ENCODE data around the gene TSC22D4. TPM values are rescaled to one million over a fixed set of nuclear protein-coding genes. Genes with fewer than 3 reads are reported as not detected.

TSC22D4 gene
- total and polyA plus RNA-seq, 9 of the 15 experiments (the other 6 are each of a cell fraction or from before 2014, with no cell fraction given) = 0.37 to 107 (median 28.7) TPM

DNA sequence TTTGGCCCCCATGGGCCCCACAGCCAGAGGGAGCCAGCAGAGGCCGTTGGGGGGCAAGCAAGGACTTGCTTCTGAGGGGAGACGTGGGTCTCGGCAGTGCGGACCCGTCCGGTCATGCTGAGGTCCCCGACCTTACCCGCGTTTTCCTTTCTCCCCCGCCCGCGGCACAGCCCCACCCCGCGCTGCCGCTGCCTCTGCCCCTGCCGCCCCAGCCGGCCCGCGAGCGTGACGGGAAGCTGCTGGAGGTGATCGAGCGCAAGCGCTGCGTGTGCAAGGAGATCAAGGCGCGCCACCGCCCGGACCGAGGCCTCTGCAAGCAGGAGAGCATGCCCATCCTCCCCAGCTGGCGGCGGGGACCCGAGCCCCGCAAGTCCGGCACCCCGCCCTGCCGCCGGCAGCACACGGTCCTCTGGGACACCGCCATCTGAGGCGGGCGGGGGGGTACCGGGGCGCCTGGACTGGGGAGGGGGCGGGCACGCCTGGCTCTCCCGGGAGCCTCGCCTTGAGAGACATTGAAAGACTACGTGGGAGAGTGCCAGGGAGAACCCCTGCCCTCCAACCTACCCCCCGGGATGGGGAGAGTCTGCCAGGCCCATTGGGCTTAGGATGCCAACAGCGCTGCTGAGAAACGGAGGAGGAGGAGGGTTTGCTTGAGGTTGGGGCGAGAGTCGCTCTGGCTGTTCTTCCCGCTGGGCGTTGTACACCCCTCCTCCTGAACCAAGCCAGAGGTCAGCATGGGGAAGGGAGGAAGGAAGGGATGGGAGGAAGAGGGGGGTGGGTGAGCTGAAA lies 14.7 kb upstream of the TSC22D4 start:
- 45% methylated on average over 25 of the region's 56 CpGs for whole genome bisulfite sequencing (ENCODE audit: insufficient coverage, low coverage, missing lambda C conversion rate)
- no TSS peak for BruUV-seq (replicated peaks)
- ATAC-seq (peak; percentile 77), FAIRE-seq (no peak), DNase-seq (ENCODE audit: extremely low read depth in 1 of 4, low spot score in 3 of 4) (peak; percentile 57 to 69 (median 62))
- Histone ChIP-seq H3K9ac (ENCODE audit: insufficient read depth in 1 of 2, low read depth in 2 of 2, low read length in 2 of 2) (peak overlapping the region; percentile 33 to 89; a peak in 3 of 4 replicates), H3K27me3 (ENCODE audit: control insufficient read depth in 2 of 2, insufficient read depth in 2 of 2, low read length in 2 of 2) (no peaks in the 10 kb centered on the region), H3K36me3 (ENCODE audit: control insufficient read depth, insufficient read depth, low read length) (no peaks in the 10 kb centered on the region), H3K4me2 (ENCODE audit: insufficient read depth, low read length) (peak overlapping the region; percentile 57), H3K4me3 (peak overlapping the region; percentile 30), H3K9me1 (ENCODE audit: control insufficient read depth, insufficient read depth, low read length) (no peaks in the 10 kb centered on the region), H3K79me2 (ENCODE audit: control insufficient read depth, insufficient read depth, low read length) (no peaks in the 10 kb centered on the region), H3K9me3 (replicated peaks; ENCODE audit: control insufficient read depth, insufficient read depth, low read depth, low read length) (no peaks in the 10 kb centered on the region), H2AFZ (ENCODE audit: low read depth, low read length) (peak overlapping the region; percentile 86), H4K20me1 (replicated peaks; ENCODE audit: control insufficient read depth, insufficient read depth, low read length) (no peaks in the 10 kb centered on the region), H3K4me1 (replicated peaks in 1 of 2; ENCODE audit: control insufficient read depth in 2 of 2, insufficient read depth in 2 of 2, low read length in 2 of 2) (peaks cover 4 to 28% of the 10 kb centered on the region in 2 experiments; a peak in 3 of 5 replicates), H3K27ac (ENCODE audit: extremely low read depth, low read depth, low read length) (no peak overlapping the region)
- CTCF ChIA-PET (ENCODE audit: low intra/inter-chr PET ratio) = interaction anchor here (0.6 kb wide), 1 partner anchor 1363 kb away, joined by 3 read pairs; no protein-coding TSS in a partner anchor
- intact Hi-C loops (cut with micrococcal nuclease) (no loop called here), in situ Hi-C loops (cut with MboI) (no loop called here)
- POLR2A ChIA-PET = interaction anchor here (0.6 to 1.4 kb wide), 4 partner anchors 10 to 1741 kb away, joined by 3 read pairs; partner anchors contain the start of genes AGFG2 and NYAP1
- TF ChIP-seq CTBP1 (IDR thresholded peaks at IDR 0.05; ENCODE audit: borderline replicate concordance) (peak; percentile 43; the same call in 1 of the 2 replicates), ZFX (CRISPR knock-in tag; IDR thresholded peaks at IDR 0.05) (peak; percentile 26), HDAC1 (IDR thresholded peaks at IDR 0.05) (peak in 1 of 2 experiments; percentile 25; a peak in 1 of 4 replicates), CXXC5 (CRISPR knock-in tag; IDR thresholded peaks at IDR 0.05) (peak; percentile 24; the same call in 1 of the 2 replicates), RAD21 (CRISPR knock-in tag; conservative IDR thresholded peaks at IDR 0.05 in 1 of 2, IDR thresholded peaks at IDR 0.05 in 1 of 2) (peak in 1 of 2 experiments; percentile 37; a peak in 1 of 4 replicates), NCOA4 (IDR thresholded peaks at IDR 0.05; ENCODE audit: partially characterized antibody) (no peak), NRF1 (conservative IDR thresholded peaks at IDR 0.05 in 1 of 2, IDR thresholded peaks at IDR 0.05 in 1 of 2) (peak; percentile 72 to 76), PHF8 (IDR thresholded peaks at IDR 0.05; ENCODE audit: borderline replicate concordance, low read length) (peak; percentile 22; the same call in 1 of the 2 replicates)
- TF ChIP-seq, protein P1, sequence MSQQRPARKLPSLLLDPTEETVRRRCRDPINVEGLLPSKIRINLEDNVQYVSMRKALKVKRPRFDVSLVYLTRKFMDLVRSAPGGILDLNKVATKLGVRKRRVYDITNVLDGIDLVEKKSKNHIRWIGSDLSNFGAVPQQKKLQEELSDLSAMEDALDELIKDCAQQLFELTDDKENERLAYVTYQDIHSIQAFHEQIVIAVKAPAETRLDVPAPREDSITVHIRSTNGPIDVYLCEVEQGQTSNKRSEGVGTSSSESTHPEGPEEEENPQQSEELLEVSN (IDR thresholded peaks at IDR 0.05; ENCODE audit: borderline replicate concordance in 1 of 2, extremely low read depth in 1 of 2, insufficient read depth in 1 of 2, insufficient read length in 1 of 2, low read depth in 1 of 2, low read length in 1 of 2, poor library complexity in 1 of 2, severe bottlenecking in 1 of 2) = peak in 1 of 2 experiments; percentile 52
- TF ChIP-seq, protein P2, sequence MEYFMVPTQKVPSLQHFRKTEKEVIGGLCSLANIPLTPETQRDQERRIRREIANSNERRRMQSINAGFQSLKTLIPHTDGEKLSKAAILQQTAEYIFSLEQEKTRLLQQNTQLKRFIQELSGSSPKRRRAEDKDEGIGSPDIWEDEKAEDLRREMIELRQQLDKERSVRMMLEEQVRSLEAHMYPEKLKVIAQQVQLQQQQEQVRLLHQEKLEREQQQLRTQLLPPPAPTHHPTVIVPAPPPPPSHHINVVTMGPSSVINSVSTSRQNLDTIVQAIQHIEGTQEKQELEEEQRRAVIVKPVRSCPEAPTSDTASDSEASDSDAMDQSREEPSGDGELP (CRISPR knock-in tag; IDR thresholded peaks at IDR 0.05; ENCODE audit: borderline replicate concordance) = peak; percentile 42; the same call in 1 of the 2 replicates
- TF ChIP-seq, protein P3, sequence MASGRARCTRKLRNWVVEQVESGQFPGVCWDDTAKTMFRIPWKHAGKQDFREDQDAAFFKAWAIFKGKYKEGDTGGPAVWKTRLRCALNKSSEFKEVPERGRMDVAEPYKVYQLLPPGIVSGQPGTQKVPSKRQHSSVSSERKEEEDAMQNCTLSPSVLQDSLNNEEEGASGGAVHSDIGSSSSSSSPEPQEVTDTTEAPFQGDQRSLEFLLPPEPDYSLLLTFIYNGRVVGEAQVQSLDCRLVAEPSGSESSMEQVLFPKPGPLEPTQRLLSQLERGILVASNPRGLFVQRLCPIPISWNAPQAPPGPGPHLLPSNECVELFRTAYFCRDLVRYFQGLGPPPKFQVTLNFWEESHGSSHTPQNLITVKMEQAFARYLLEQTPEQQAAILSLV (tag; IDR thresholded peaks at IDR 0.05) = no peak
- TF ChIP-seq, protein P4, sequence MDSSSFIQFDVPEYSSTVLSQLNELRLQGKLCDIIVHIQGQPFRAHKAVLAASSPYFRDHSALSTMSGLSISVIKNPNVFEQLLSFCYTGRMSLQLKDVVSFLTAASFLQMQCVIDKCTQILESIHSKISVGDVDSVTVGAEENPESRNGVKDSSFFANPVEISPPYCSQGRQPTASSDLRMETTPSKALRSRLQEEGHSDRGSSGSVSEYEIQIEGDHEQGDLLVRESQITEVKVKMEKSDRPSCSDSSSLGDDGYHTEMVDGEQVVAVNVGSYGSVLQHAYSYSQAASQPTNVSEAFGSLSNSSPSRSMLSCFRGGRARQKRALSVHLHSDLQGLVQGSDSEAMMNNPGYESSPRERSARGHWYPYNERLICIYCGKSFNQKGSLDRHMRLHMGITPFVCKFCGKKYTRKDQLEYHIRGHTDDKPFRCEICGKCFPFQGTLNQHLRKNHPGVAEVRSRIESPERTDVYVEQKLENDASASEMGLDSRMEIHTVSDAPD (CRISPR knock-in tag; IDR thresholded peaks at IDR 0.05) = no peak
- TF ChIP-seq, protein P5, sequence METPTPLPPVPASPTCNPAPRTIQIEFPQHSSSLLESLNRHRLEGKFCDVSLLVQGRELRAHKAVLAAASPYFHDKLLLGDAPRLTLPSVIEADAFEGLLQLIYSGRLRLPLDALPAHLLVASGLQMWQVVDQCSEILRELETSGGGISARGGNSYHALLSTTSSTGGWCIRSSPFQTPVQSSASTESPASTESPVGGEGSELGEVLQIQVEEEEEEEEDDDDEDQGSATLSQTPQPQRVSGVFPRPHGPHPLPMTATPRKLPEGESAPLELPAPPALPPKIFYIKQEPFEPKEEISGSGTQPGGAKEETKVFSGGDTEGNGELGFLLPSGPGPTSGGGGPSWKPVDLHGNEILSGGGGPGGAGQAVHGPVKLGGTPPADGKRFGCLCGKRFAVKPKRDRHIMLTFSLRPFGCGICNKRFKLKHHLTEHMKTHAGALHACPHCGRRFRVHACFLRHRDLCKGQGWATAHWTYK (CRISPR knock-in tag; IDR thresholded peaks at IDR 0.05) = no peak

All from K562 (cell line).